NOMO-1 (cell line): ENCODE data around the gene RHOH.
A peak's percentile ranks its signal among the peaks of the same experiment; 100 is the strongest.

ENCODE experiments used
- DNase-seq, 2 experiments: peaks; one replicate each; lab custom pipeline; 2025; ENCODE audit not compliant: unreplicated experiment in 2 of 2; lab: John Stamatoyannopoulos, UW

The RHOH gene

GRCh38 chr4:40204507-40205258 lies 7.9 kb downstream of the RHOH start:
- no peak for DNase-seq

- peak; percentile 87 to 88 for DNase-seq
These were observed 8.7 kb downstream of the RHOH start for GRCh38 chr4:40205259-40206198.

DNA sequence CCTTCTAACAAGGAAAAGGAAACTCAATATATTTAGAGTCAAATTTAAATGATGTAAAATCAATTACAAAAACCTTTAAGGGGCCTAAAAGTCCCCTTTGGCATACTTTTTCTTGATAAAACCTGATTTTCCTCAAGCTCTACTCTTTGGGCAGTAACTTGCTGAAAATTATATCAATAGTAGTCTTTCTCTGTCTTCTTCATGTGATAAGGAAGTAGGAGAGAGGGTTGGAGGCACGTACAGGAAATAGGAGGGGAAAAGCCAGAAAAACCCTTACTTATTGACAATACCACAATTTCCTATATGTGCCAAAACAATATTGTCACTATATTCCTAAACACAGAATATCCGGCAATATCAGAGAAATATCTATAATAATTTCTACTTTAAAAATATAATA lies 9.6 kb downstream of the RHOH start:
- peak in 1 of 2 experiments; percentile 7 for DNase-seq

GRCh38 chr4:40209401-40209800 lies 12.6 kb downstream of the RHOH start:
- DNase-seq, result no peak

GRCh38 chr4:40210776-40211175 lies 13.9 kb downstream of the RHOH start:
- DNase-seq, result no peak

DNA sequence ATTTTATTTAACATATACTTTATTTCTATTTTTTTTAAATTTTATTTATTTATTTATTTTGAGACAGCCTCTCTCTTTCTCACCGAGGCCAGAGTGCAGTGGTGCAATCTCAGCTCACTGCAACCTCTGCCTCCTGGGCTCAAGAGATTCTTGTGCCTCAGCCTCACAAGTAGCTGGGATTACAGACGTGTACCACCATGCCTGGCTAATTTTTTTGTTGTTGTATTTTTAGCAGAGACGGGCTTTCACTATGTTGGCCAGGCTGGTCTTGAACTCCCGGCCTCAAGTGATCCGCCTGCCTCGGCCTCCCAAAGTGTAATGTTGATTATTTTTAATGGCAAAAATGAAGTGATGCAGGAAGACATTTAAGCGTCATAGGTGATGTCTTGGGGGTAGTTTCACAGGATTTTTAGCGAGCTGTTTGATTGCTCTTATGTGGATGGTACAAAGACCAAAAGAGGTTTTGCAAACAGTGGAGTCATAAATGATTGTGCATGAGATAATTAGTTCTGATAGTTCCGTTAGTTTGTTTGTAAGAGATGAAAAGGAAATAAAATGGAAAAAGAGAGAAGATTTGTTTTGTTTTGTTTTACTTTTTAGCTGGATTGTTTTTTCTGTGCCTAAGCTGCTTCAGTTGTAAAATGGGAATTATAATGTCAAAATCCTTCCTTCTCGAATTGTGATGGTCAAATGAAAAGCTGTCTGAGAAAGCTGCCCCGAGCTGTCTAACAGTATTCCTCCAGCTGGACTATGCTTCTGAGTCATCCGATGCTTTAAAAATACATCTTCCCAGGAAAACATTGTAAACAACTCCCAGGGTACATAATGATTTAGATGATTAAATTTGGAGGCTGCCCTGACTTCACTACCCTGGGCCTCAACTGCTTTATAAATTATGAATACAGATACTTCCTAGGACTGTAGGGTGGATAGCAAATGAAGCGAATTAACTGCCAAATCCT lies 14.7 kb downstream of the RHOH start:
- no peak for DNase-seq

GRCh38 chr4:40212674-40213527 lies 16.1 kb downstream of the RHOH start:
- no peak for DNase-seq

- no peak for DNase-seq
These were observed 17.2 kb downstream of the RHOH start for GRCh38 chr4:40214038-40214437.

- DNase-seq, result peak in 1 of 2 experiments; percentile 20
These were observed 18.0 kb downstream of the RHOH start for GRCh38 chr4:40214661-40215418.

GRCh38 chr4:40216622-40217366 lies 20.0 kb downstream of the RHOH start:
- DNase-seq, result no peak

DNA sequence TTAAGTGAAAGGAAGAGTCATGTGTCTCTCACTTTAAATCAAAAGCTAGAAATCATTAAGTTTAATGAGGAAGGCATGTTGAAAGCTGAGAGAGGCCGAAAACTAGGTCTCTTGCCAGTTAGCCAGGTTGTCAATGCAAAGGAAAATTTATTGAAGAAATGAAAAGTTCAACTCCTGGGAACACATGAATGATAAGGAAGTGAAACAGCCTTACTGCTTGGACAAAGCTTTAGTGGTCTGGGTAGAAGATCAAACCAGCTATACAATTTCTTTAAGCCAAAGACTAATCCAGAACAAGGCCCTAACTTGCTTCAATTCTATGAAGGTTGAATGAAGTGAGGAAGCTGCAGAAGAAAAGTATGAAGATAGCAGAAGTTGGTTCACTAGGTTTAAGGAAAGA lies 24.9 kb downstream of the RHOH start:
- DNase-seq, result peak in 1 of 2 experiments; percentile 52

DNA sequence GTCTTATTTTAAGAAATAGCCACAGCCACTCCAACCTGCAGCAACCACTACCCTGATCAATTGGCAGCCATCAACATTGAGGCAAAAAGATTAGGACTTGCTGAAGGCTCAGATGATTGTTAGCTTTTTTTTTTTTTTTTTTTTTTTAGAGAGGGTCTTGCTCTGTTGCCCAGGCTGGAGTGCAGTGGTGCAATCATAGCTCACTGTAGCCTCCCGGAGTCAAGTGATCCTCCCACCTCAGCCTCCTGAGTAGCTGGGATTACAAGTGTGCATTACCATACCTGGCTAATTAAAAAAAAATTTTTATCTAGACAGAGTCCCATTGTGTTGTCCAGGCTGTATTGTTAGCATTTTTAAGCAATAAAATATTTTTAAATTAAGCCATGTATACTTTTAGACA lies 26.5 kb downstream of the RHOH start:
- DNase-seq, result no peak

DNA sequence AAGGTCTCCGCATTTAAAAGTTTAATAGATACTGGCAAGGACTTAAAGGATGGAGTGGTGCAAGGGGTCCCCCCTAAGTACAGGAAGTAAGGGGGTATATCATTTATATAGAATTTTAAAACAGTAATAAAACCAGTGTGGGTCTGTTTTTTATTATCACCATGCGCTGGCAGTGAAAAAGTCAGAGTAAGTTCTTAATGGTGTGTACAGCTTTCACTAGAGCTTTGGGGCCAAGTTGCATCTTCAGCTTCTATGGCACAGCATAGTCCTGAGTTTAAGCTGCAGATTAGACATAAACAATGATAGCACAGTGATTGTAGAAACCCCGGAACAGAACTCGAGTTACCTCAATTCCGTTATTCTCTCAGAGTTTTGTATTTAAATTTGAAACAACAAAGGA lies 27.6 kb downstream of the RHOH start:
- no peak for DNase-seq

DNA sequence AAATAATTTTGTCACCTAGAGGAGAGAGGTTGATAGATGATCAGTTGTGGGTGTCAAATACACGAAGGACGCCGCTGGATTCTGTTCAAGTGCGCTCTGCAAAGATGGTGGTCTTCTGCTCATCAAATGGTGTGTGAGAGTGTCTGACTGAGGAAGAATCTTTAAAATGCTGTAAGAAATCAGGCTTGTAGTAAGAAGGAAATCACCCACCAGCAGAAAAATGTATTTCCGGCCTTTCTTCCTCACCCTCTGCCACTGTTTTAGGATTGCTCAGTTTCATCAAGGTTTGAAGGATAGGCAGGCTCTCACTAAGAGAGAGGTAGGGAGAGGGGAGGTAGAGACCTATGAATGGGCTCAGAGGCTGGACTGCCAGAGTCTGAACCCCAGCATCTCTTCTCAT lies 28.7 kb downstream of the RHOH start:
- no peak for DNase-seq

GRCh38 chr4:40227284-40227683 lies 30.5 kb downstream of the RHOH start:
- no peak for DNase-seq

DNA sequence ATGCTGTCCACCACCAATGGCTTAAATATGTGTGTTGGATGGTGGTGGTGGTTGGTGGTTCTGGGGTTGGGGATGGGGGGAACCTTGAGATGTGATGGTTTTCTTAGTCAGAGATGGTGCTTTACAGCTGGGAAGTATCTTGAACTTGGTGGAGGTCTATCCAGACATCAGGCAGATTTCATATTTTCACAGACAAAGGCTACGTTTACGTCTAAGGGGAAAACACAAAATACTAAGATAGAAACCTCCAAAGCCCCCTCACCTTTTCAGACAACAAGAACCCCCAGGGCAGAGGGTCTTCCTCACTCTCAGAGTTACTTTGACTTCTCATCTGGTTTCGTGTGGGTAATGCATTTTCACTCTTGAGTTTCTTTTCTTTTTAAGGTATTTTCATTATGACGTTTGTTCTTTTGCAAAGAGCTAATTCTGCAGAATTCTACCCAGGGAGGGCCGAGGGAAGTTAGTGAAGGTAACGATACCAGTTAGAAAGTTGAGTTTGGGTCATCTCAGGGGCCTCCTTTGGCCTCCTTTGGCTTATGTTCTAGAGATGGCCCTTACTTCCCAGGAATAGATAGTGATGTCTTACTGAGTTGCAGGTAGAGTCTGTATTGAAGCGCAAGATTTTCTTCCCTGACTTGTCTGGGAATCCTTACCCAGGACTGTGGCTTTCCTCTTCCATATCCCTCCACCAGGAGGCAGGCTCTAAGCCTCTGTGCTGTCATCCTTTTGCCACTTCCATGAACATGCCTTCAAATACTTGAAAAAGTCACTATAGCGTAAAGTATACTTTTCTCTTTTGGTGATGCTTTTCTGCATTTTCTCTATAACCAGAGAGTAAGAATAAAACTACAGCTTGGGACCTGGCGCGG lies 31.9 kb downstream of the RHOH start:
- DNase-seq, result no peak

DNA sequence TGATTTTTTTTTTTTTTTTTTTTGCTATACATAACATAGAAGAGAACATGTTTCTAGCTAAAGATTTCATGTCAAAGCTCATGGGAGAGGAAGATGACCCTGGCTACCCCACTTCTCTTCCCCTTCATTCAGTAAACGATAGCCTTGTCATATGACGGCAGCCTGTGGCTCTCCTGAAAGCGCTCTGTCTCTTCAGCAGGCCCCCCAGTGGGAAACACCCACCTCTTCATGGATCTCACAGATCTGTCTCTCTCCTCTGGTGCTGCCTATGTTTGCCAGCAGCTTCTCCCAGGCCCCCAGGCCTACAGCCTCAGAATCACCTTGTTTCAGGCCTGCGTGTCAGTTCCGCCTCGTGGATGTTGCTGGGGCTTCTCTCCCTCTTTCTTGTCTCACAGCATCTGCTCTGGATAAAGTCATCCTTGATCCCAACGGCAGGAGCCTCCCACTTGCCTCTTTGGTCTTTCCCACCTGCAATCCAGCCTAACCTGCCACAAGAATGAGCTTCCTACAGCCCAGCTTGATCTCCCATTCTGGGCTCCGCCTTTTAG lies 34.6 kb downstream of the RHOH start:
- no peak for DNase-seq
